CD4-positive, alpha-beta T cell treated with Interleukin-4 for 4 hours (primary cell): Measurements from ENCODE around the gene PTPN1.
"Not testable (repeated sequence)": the region's sequence is repeated elsewhere in the genome, so short reads cannot be mapped to it uniquely, and the experiment has no call there.

ENCODE experiments used
- DNase-seq: peaks from one replicate; pipeline ENCODE4 v3.0.0-alpha.2; 2020

The PTPN1 gene

GRCh38 chr20:50620459-50620858 is 110.3 kb downstream of the PTPN1 start:
- DNase-seq: not testable (repeated sequence)

GRCh38 chr20:50621068-50621665 is 111.0 kb downstream of the PTPN1 start:
- no peak for DNase-seq

- DNase-seq: no peak
Observed at GRCh38 chr20:50624351-50625016, 114.3 kb downstream of the PTPN1 start.

GRCh38 chr20:50625986-50626677 is 115.9 kb downstream of the PTPN1 start:
- DNase-seq: no peak

- DNase-seq: no peak
Observed at GRCh38 chr20:50627747-50628146, 117.6 kb downstream of the PTPN1 start.

GRCh38 chr20:50628332-50628731 is 118.1 kb downstream of the PTPN1 start:
- no peak for DNase-seq

- no peak for DNase-seq
Observed at GRCh38 chr20:50628853-50629669, 118.9 kb downstream of the PTPN1 start.

GRCh38 chr20:50629670-50630045 is 119.5 kb downstream of the PTPN1 start:
- DNase-seq: no peak

GRCh38 chr20:50630578-50631263 is 120.5 kb downstream of the PTPN1 start:
- no peak for DNase-seq

GRCh38 chr20:50632236-50632635 is 122.1 kb downstream of the PTPN1 start:
- no peak for DNase-seq

GRCh38 chr20:50632701-50633100 is 122.5 kb downstream of the PTPN1 start:
- DNase-seq: no peak

- no peak for DNase-seq
Observed at GRCh38 chr20:50633361-50633760, 123.2 kb downstream of the PTPN1 start.

- no peak for DNase-seq
Observed at GRCh38 chr20:50634191-50634590, 124.0 kb downstream of the PTPN1 start.
